Peyer's patch (tissue), 4 donors: ENCODE data around the gene KIAA2012.

Source experiments
- CTCF ChIP-seq, 6 experiments: fragments of 450-650 bp in 4 of 6; fragments of 200-600 bp in 2 of 6; sonication (generic) in 1 of 6; IDR thresholded peaks; one replicate each; pipeline ENCODE4 v1.5.1; 2017 to 2019; ENCODE audit warnings: antibody characterized with exemption in 6 of 6, mild to moderate bottlenecking in 3 of 6, moderate library complexity in 1 of 6
- POLR2A ChIP-seq, 2 donors: fragments of 450-650 bp; IDR thresholded peaks; one replicate each; pipeline ENCODE4 v1.5.1; 2017; ENCODE audit warnings: antibody characterized with exemption in 2 of 2, mild to moderate bottlenecking in 2 of 2, moderate library complexity in 2 of 2

- TF ChIP-seq POLR2A (IDR thresholded peaks at IDR 0.05): no peak
- no peak for TF ChIP-seq CTCF (IDR thresholded peaks at IDR 0.05)
Observed at GRCh38 chr2:202105025-202105424, 32.0 kb downstream of the KIAA2012 start.
